HG02678 (cell line): ENCODE measurements around the gene HOXC9.

Experiments used
- ATAC-seq: cut with Tn5 transposase; IDR thresholded peaks from one replicate; pipeline ENCODE4 v1.9.1; 2021; ENCODE audit warnings: mild to moderate bottlenecking, moderate library complexity; ENCODE audit not compliant: unreplicated experiment

HOXC9 gene

GRCh38 chr12:53963005-53963404 lies 37.0 kb upstream of the HOXC9 start:
- ATAC-seq = no peak

GRCh38 chr12:53963434-53964314 lies 36.3 kb upstream of the HOXC9 start:
- ATAC-seq = no peak

GRCh38 chr12:53964315-53964713 lies 35.6 kb upstream of the HOXC9 start:
- ATAC-seq = no peak

- no peak for ATAC-seq
Observed at GRCh38 chr12:53965281-53966084, 34.5 kb upstream of the HOXC9 start.

- ATAC-seq = no peak
Observed at GRCh38 chr12:53966085-53966384, 33.9 kb upstream of the HOXC9 start.

GRCh38 chr12:53966385-53967133 lies 33.4 kb upstream of the HOXC9 start:
- no peak for ATAC-seq

GRCh38 chr12:53967421-53967925 lies 32.5 kb upstream of the HOXC9 start:
- no peak for ATAC-seq

- ATAC-seq = no peak
Observed at GRCh38 chr12:53968214-53969127, 31.5 kb upstream of the HOXC9 start.

GRCh38 chr12:53969588-53970259 lies 30.2 kb upstream of the HOXC9 start:
- no peak for ATAC-seq

GRCh38 chr12:53970451-53970850 lies 29.5 kb upstream of the HOXC9 start:
- no peak for ATAC-seq

GRCh38 chr12:53971129-53971528 lies 28.8 kb upstream of the HOXC9 start:
- no peak for ATAC-seq

GRCh38 chr12:53971686-53972085 lies 28.3 kb upstream of the HOXC9 start:
- no peak for ATAC-seq

GRCh38 chr12:53972152-53972702 lies 27.7 kb upstream of the HOXC9 start:
- ATAC-seq = no peak

- no peak for ATAC-seq
Observed at GRCh38 chr12:53972722-53973235, 27.2 kb upstream of the HOXC9 start, which contains the start of gene HOXC11. Gene HOXC11, plus strand, starts transcription at chr12:53973126. Its CDS starts 116 bp downstream, at chr12:53973242.

- no peak for ATAC-seq
Observed at GRCh38 chr12:53973236-53974042, 26.5 kb upstream of the HOXC9 start.

GRCh38 chr12:53974084-53975063 lies 25.6 kb upstream of the HOXC9 start, which contains the start of gene HOTAIR:
Gene HOTAIR, minus strand, starts transcription at chr12:53974954.
- no peak for ATAC-seq

- ATAC-seq = no peak
Observed at GRCh38 chr12:53975064-53975471, 24.9 kb upstream of the HOXC9 start.
